Activated T-cell treated with anti-CD3 and anti-CD28 coated beads for 48 hours (primary cell): ENCODE results near the gene FRMD4A.
A peak's percentile ranks its signal among the peaks of the same experiment; 100 is the strongest.
"Not testable (repeated sequence)": the region's sequence is repeated elsewhere in the genome, so short reads cannot be mapped to it uniquely, and the experiment has no call there.

Source experiments
- DNase-seq: peaks from one replicate; pipeline ENCODE4 v3.0.0-alpha.2; 2020; ENCODE audit warnings: low read depth

FRMD4A gene

GRCh38 chr10:13977861-13978532 is 352.7 kb downstream of the FRMD4A start:
- no peak for DNase-seq

DNA sequence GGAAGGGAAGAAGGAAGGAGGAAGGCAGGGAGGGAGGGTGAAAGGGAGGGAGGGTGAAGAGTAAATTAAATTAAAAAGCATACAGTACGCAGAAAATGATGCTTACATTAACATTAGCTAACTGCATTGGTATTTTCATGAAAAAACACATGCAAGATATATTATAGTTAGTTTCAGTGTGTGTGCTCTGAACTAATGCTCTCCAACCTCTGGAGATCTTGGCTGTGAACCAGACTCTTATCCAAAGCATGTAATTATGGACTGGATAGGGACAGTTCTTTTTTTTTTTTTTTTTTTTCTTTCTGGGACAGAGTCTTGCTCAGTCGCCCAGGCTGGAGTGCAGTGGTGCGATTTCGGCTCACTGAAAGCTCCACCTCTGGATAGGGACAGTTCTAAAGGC is 357.0 kb downstream of the FRMD4A start:
- no peak for DNase-seq

GRCh38 chr10:13972609-13973008 is 358.1 kb downstream of the FRMD4A start:
- DNase-seq, result no peak

DNA sequence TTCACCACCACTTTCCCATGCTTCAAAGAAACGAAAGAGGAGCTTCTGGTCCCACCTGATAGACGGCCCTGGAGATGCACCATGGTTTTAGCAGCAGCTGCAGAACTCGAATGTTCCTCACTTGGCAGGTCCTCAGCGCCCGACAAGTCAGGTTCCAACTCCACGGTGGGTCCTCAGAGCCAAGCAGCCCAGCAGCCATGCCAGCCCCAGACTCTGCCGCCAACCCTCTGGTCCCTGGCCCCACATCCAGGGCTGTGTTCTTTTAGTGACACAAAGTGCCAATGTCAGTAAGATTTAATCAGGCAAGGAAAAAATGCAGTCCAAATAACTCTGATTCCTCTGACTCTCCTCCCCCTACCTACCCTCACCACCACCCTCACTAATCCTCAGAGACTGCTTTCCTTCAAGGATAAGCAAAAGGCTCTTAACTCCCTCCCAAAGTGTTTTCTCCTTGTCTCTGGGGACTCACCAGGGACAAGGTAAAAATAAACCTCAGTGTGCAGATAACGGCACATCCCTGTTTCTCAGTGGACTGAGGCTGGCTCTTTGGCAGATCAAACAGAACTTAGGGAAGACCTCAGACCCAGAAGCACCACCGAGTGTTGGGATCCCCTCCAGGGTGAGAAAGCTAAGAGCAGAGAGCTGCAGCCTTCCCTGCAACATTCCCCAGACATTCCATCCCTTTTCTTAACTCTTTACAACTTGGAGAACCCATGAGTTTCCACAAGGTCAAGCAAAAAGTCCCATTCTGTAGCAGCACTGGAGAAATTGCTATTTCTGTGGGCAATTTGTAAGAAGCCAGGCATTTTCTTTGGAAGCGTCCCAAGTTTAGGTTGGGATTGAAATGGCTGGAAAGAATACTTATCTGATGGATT is 358.9 kb downstream of the FRMD4A start:
- DNase-seq, result no peak

- no peak for DNase-seq
These were observed 359.8 kb downstream of the FRMD4A start for GRCh38 chr10:13970957-13971353.

GRCh38 chr10:13970236-13970956 is 360.3 kb downstream of the FRMD4A start:
- no peak for DNase-seq

DNA sequence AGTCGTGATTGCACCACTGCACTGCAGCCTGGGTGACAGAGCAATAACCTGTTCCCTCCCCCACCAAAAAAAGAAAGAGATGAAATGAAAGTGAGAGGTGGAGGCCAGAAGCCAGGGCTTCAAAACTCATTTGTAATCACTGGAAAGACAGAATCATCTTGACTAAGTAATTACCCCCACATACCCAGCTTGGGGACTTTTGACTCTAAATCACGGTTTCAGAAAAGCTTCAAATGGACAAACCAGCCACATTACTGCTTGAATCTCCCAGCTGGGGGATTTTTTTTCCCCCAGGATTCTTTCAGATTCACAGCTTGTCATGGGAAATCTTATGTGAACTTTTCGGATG is 361.0 kb downstream of the FRMD4A start:
- peak; percentile 15 for DNase-seq

DNA sequence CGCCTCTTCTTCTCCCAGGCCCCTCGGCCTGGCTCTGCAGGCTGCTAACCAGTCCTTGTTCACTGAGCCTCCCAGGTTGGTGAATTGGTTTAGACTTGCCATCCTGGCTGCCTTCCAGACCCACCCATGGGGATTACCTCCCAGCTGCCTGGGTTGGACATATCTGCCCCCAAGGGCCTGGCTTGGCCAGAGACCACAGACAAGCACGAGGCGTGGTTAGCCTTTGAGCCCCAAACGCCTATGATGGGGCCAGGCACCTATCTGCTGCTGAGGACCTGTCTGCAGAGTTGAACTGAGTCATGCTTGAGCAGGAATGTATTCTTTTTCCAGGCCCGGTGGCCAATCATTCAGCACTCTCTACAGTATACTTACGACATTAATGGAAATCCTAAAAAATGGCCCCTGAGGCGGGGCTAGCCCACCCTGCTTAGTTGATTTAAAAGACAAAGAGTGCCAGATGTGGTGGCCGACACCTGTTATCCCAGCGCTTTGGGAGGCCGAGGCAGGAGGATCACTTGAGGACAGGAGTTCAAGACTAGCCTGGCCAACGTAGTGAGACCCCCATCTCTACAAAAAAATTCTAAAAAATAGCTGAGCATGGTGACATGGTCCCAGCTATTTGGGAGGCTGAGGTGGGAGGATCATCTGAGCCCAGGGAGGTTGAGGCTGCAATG is 361.5 kb downstream of the FRMD4A start:
- no peak for DNase-seq

DNA sequence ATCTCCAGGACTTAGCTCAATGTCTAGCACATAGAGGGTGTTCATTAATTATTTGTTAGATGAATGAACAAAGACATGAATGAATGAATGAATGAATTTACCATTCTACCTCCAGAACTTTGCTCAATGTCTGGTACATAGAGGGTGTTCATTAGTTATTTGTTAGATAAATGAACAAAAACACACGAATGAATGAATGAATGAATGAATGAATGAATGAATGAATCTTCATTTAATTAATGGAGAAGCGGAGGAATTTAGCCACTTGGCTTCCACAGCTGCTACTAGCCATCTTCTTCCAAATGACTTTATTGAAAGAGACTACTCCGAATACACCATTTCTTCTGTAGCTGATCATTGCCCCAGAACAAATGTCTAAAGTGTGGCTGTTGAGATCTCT is 368.9 kb downstream of the FRMD4A start:
- DNase-seq, result no peak

DNA sequence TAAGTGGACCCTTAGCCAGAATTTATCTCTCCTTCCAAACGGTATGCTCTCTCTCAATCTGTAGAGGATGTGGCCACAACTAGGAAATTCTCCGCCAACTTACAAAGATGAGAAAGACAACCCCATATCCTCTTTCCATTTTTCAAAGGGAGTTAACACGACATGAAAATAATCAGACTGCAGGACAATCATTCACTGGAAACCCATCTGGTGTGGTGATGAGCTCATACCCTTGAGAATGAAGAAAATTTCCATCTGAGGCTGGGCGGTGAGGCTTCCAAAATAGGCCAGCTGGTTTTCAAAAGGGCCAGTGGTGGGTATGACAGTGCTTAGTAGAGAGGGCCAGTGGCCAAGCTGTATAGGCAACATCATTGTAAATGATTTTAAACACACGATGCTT is 369.6 kb downstream of the FRMD4A start:
- no peak for DNase-seq

DNA sequence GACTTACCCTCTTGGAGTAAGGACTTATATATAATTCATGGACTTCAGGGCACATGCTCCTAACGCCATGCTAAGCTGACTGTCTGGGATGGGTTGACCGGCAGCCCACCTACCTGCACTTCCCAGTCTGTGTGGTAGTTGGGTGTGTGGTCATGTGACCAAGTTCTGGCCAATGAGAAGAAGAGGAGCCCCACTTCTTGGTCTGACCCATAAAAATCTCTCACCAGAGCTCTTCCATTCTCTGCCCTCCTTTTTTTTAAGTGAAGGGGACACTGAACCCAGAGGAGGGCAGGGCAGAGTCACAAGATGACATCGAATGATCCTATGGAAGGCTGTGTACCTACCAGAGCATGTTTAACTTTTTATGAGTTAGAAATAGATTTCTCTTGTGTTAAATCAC is 370.1 kb downstream of the FRMD4A start:
- no peak for DNase-seq

GRCh38 chr10:13959443-13960359 is 371.0 kb downstream of the FRMD4A start:
- DNase-seq, result no peak

DNA sequence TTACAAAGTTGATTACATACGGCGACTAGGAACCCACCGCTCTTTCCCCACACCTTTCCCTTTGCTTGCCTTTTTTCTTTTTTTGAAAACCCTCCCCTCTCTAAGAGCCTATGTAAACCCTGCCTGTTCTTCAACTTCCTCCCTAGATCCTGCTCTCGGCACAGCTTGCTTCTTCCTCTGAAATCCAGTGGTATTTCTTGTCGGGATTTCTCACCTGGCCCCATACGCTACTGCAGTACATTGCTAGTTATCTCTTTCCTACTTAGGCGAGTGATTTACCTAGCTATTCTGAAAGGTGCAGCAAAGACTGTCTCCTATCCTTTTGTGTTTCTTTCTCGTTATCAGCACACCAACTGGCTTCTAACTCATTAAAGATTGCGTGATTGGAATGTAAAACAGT is 372.9 kb downstream of the FRMD4A start:
- no peak for DNase-seq

DNA sequence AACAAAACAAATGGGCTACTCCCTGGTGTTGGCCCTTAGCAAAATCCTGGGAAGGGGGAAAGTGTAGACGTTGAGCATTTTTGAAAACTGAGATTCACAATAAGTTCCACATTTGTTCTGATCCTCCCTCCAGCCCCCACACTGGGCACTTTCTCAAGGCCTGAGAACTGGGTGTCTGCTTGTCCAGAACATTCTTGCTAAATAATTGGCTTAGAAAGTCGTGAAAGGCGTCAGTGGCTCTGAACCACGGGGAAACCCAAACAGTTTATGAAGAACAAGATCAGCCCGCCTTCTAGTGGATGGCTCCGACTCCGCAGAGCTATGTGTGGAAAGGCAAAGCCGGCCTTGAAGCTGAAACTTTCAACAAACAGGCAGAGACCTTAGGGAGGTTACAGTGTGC is 373.9 kb downstream of the FRMD4A start:
- DNase-seq, result no peak

DNA sequence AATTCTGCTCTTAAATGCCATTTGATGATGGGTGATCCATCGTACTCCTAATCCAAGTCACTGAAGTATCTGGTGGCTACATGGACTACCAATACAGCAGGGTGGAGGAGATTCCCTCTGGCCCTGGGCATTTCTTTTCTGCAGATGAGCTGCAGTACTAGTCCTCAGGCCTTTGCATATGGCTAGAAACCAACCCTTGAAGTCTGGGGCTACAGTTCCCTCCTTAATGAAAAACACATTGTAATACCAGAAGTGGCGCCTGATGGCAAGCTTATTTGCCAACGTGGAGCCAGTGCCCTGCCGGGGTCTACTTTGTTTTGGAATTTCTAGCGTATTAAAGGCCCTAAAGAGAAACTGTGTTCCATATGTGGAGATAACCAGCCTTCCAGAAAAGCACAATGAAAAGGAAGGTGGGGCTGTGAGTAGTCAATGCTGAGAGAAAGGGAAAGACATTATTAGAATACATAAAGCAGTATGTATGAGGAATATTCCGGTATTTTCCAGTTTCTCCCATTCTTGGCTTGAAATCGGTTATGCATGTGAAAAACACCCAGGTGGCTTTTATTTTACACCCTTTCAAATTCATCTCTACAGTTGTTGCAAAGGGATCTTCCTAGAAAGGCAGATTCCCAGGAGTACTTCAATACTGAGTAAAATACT is 375.2 kb downstream of the FRMD4A start:
- DNase-seq, result no peak

DNA sequence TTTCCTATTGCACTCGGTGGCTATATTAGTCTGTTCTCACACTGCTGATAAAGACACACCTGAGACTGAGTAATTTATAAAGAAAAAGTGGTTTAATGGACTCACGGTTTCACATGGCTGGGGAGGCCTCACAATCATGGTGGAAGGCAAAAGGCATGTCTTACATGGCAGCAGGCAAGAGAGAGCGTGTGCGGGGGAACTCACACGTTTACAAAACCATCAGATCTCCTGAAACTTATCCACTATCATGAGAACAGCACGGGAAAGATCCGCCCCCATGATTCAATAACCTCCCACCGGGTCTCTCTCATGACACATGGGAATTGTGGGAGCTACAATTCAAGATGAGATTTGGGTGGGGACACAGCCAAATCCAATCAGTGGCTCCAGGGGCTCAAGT is 376.5 kb downstream of the FRMD4A start:
- not testable (repeated sequence) for DNase-seq

GRCh38 chr10:13953371-13953770 is 377.4 kb downstream of the FRMD4A start:
- no peak for DNase-seq

- no peak for DNase-seq
These were observed 380.2 kb downstream of the FRMD4A start for GRCh38 chr10:13950543-13950939.

GRCh38 chr10:13949844-13950542 is 380.7 kb downstream of the FRMD4A start:
- DNase-seq, result no peak

GRCh38 chr10:13946209-13946460 is 384.6 kb downstream of the FRMD4A start:
- DNase-seq, result no peak
